MM.1S (cell line): ENCODE measurements around the gene PTPN3.

Experiments used
- DNase-seq: peaks from one replicate; pipeline ENCODE4 v3.0.0-alpha.2; 2015
- H2AFZ ChIP-seq: fragments of 300-600 bp; sonication (generic); 2 replicates; pipeline ENCODE4 v1.6.0; 2016; ENCODE audit warnings: antibody characterized with exemption, low read length
- H3F3A ChIP-seq: fragments of 300-600 bp; sonication (generic); 2 replicates; pipeline ENCODE4 v1.6.1; 2016; ENCODE audit warnings: mild to moderate bottlenecking, antibody characterized with exemption, low read length, moderate library complexity, mixed read lengths; ENCODE audit not compliant: insufficient read depth
- H3K27ac ChIP-seq: fragments of 300-600 bp; sonication (generic); 2 replicates; pipeline ENCODE4 v1.5.1; 2016; ENCODE audit warnings: mild to moderate bottlenecking, low read length
- H3K27me3 ChIP-seq: fragments of 300-600 bp; sonication (generic); replicated peaks from 2 replicates; pipeline ENCODE4 v1.6.0; 2016; ENCODE audit warnings: low read length; ENCODE audit not compliant: insufficient read depth
- H3K36me3 ChIP-seq: fragments of 300-600 bp; sonication (generic); replicated peaks from 2 replicates; pipeline ENCODE4 v1.6.1; 2016; ENCODE audit warnings: mild to moderate bottlenecking, low read length, mixed read lengths; ENCODE audit not compliant: insufficient read depth
- H3K4me1 ChIP-seq: fragments of 300-600 bp; sonication (generic); 2 replicates; pipeline ENCODE4 v1.6.1; 2016; ENCODE audit warnings: low read length, mixed read lengths
- H3K4me2 ChIP-seq: fragments of 300-600 bp; sonication (generic); 2 replicates; pipeline ENCODE4 v1.6.0; 2016; ENCODE audit warnings: low read depth, low read length
- H3K4me3 ChIP-seq: fragments of 300-600 bp; sonication (generic); 2 replicates; pipeline ENCODE4 v1.5.1; 2016; ENCODE audit warnings: low read length, mixed read lengths
- H3K79me2 ChIP-seq: fragments of 300-600 bp; sonication (generic); 2 replicates; pipeline ENCODE4 v1.6.1; 2016; ENCODE audit warnings: mixed run types, low read length, mixed read lengths
- H3K9ac ChIP-seq: fragments of 300-600 bp; sonication (generic); 2 replicates; pipeline ENCODE4 v1.6.1; 2016; ENCODE audit warnings: low read length, mixed read lengths
- H3K9me2 ChIP-seq: fragments of 300-600 bp; sonication (generic); replicated peaks from 2 replicates; pipeline ENCODE4 v1.6.1; 2016; ENCODE audit warnings: mild to moderate bottlenecking, low read length, mixed read lengths; ENCODE audit not compliant: insufficient read depth
- H3K9me3 ChIP-seq: fragments of 300-600 bp; sonication (generic); replicated peaks from 2 replicates; pipeline ENCODE4 v1.6.1; 2016; ENCODE audit warnings: mild to moderate bottlenecking, low read length, mixed read lengths; ENCODE audit not compliant: insufficient read depth
- H4K20me1 ChIP-seq: fragments of 300-600 bp; sonication (generic); 2 replicates; pipeline ENCODE4 v1.6.1; 2016; ENCODE audit warnings: mild to moderate bottlenecking, low read length, moderate library complexity, mixed read lengths; ENCODE audit not compliant: insufficient read depth
- EZH2 ChIP-seq: fragments of 300-600 bp; sonication (generic); optimal IDR thresholded peaks from 2 replicates; pipeline ENCODE3; 2017; ENCODE audit warnings: low read depth, mild to moderate bottlenecking, antibody characterized with exemption, low read length, mixed read lengths
- EZH2phosphoT487 ChIP-seq: fragments of 300-600 bp; sonication (generic); IDR thresholded peaks from 2 replicates; pipeline ENCODE4 v1.6.1; 2018; ENCODE audit warnings: antibody characterized with exemption, low read length
- TF ChIP-seq, protein P1 (sequence below): fragments of 300-600 bp; sonication (generic); IDR thresholded peaks from 2 replicates; pipeline ENCODE4 v1.5.1; 2016; ENCODE audit warnings: antibody characterized with exemption, low read length, mixed read lengths

Gene PTPN3

DNA sequence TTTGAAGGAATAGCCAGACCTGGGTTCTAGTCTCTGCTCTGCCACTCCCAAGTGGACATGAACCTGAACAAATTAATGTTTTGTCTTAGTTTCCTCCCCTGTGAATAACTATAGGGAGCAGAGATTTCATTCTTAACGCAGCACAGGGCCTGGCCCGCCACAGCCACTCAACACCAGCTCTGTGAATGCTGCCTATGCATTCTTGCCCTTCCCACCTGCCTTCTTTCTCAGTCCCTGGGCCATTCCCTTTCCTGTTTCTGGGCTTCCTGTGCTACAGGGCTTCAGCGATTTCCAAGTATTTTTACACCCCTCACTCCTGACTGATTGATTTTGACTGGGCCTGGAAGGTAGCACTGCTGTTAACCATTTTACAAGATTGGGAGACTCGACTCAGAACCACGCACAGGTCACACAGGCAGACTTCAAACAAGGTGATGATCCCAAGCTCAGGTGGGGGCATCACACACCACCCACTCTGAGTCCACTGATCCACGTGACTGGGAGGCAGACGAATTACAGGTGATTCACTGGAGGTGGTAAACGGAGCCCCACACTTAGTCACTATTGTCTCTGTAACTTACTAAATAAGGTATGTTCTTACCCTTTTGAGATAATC lies 21.4 kb downstream of the PTPN3 start:
- no peak for DNase-seq
- no peak for TF ChIP-seq EZH2phosphoT487
- no peak for TF ChIP-seq EZH2
- TF ChIP-seq, protein P1, sequence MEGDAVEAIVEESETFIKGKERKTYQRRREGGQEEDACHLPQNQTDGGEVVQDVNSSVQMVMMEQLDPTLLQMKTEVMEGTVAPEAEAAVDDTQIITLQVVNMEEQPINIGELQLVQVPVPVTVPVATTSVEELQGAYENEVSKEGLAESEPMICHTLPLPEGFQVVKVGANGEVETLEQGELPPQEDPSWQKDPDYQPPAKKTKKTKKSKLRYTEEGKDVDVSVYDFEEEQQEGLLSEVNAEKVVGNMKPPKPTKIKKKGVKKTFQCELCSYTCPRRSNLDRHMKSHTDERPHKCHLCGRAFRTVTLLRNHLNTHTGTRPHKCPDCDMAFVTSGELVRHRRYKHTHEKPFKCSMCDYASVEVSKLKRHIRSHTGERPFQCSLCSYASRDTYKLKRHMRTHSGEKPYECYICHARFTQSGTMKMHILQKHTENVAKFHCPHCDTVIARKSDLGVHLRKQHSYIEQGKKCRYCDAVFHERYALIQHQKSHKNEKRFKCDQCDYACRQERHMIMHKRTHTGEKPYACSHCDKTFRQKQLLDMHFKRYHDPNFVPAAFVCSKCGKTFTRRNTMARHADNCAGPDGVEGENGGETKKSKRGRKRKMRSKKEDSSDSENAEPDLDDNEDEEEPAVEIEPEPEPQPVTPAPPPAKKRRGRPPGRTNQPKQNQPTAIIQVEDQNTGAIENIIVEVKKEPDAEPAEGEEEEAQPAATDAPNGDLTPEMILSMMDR = no peak
- H3K4me1 ChIP-seq = peaks cover 13% of the 10 kb centered on the region
- no peak overlapping the region for H3K9ac ChIP-seq
- no peaks in the 10 kb centered on the region for H3K36me3 ChIP-seq
- no peaks in the 10 kb centered on the region for H3K9me3 ChIP-seq
- H3K27ac ChIP-seq = no peak overlapping the region
- H3K27me3 ChIP-seq = no peaks in the 10 kb centered on the region
- no peaks in the 10 kb centered on the region for H3K79me2 ChIP-seq
- no peaks in the 10 kb centered on the region for H3F3A ChIP-seq
- no peak overlapping the region for H3K4me2 ChIP-seq
- H3K9me2 ChIP-seq = no peaks in the 10 kb centered on the region
- H4K20me1 ChIP-seq = no peaks in the 10 kb centered on the region
- H2AFZ ChIP-seq = no peak overlapping the region
- no peak overlapping the region for H3K4me3 ChIP-seq

DNA sequence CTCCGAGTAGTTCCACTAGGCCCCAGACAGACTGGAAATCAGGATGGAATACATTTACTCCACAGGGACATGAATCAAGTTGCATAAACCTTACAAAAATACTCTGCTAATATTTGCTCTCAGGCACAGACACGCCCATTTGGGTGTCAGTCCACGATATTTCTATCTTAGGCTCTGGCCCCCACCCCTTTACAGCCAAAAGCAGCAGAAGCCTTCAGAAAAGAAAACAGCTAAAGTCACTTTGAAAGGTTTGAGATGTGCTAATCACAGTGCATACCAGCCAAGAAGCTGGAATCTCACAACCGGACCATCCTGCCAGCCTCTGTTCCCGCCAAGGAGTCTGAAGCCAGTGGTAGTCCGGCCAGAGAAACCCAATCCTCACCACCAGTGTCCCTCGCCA lies 22.6 kb downstream of the PTPN3 start:
- H3K27ac ChIP-seq = no peak overlapping the region
- DNase-seq = no peak
- no peaks in the 10 kb centered on the region for H4K20me1 ChIP-seq
- no peaks in the 10 kb centered on the region for H3K9me2 ChIP-seq
- H3K4me2 ChIP-seq = no peak overlapping the region
- TF ChIP-seq EZH2 = no peak
- no peak for TF ChIP-seq EZH2phosphoT487
- TF ChIP-seq, protein P1 = no peak
- H3K79me2 ChIP-seq = no peaks in the 10 kb centered on the region
- H2AFZ ChIP-seq = no peak overlapping the region
- H3K9me3 ChIP-seq = no peaks in the 10 kb centered on the region
- peaks cover 13% of the 10 kb centered on the region for H3K4me1 ChIP-seq
- H3K36me3 ChIP-seq = no peaks in the 10 kb centered on the region
- H3K4me3 ChIP-seq = no peak overlapping the region
- no peaks in the 10 kb centered on the region for H3F3A ChIP-seq
- H3K9ac ChIP-seq = no peak overlapping the region
- H3K27me3 ChIP-seq = no peaks in the 10 kb centered on the region

DNA sequence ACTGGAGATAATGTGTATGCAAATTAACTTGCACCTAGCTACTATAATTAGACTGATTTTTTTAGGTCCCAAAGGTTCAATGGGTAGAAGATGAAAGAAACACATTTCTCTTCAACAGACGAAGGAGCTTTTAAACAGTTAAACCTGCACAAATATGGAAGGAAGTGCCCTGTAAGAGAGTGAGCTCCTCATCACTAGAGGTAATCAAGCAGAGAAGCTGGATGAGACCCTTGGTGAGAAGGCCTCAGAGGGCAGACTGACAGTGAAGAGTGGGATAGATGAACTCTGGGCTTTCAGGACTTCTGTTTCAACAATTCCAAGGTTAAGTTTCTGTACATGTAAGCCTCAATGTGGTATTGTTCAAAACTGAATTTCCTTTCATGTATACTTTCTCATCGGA lies 23.2 kb downstream of the PTPN3 start:
- no peaks in the 10 kb centered on the region for H3K27me3 ChIP-seq
- no peaks in the 10 kb centered on the region for H3F3A ChIP-seq
- peaks cover 13% of the 10 kb centered on the region for H3K4me1 ChIP-seq
- no peak overlapping the region for H2AFZ ChIP-seq
- H3K4me3 ChIP-seq = no peak overlapping the region
- no peak overlapping the region for H3K4me2 ChIP-seq
- no peak for DNase-seq
- H3K9me2 ChIP-seq = no peaks in the 10 kb centered on the region
- no peak for TF ChIP-seq EZH2phosphoT487
- no peak for TF ChIP-seq EZH2
- TF ChIP-seq, protein P1 = no peak
- H3K9ac ChIP-seq = no peak overlapping the region
- no peaks in the 10 kb centered on the region for H3K36me3 ChIP-seq
- H3K9me3 ChIP-seq = no peaks in the 10 kb centered on the region
- no peaks in the 10 kb centered on the region for H3K79me2 ChIP-seq
- no peaks in the 10 kb centered on the region for H4K20me1 ChIP-seq
- H3K27ac ChIP-seq = no peak overlapping the region
